Suprapubic skin (tissue), 4 donors: Measurements from ENCODE around the gene CASP10. TPM values are rescaled to one million over a fixed set of nuclear protein-coding genes. Genes with fewer than 3 reads are reported as not detected.
"Not testable (repeated sequence)": the region's sequence is repeated elsewhere in the genome, so short reads cannot be mapped to it uniquely, and the experiment has no call there.

ENCODE experiments used
- DNase-seq, 2 donors: peaks; one replicate each; pipeline ENCODE4 v3.0.0-alpha.2; 2019; ENCODE audit warnings: low spot score in 2 of 2
- H3K27ac ChIP-seq: fragments of 200-600 bp; sonication (generic); one replicate; pipeline ENCODE4 v1.5.1; 2019
- H3K27me3 ChIP-seq: fragments of 200-600 bp; sonication (generic); one replicate; pipeline ENCODE4 v1.5.1; 2019
- H3K36me3 ChIP-seq: fragments of 200-600 bp; sonication (generic); one replicate; pipeline ENCODE4 v1.5.1; 2019
- H3K4me1 ChIP-seq: fragments of 200-600 bp; sonication (generic); one replicate; pipeline ENCODE4 v1.5.1; 2019
- H3K4me3 ChIP-seq: fragments of 200-600 bp; sonication (generic); one replicate; pipeline ENCODE4 v1.5.1; 2019; ENCODE audit warnings: mild to moderate bottlenecking
- H3K9me3 ChIP-seq: fragments of 200-600 bp; sonication (generic); one replicate; pipeline ENCODE4 v1.5.1; 2019
- CTCF ChIP-seq, 2 donors: fragments of 200-600 bp in 1 of 2; fragments of 450-650 bp in 1 of 2; sonication (generic) in 1 of 2; IDR thresholded peaks; one replicate each; pipeline ENCODE4 v1.5.1; 2016 to 2019; ENCODE audit warnings: antibody characterized with exemption in 2 of 2, mild to moderate bottlenecking in 1 of 2, moderate library complexity in 1 of 2
- EP300 ChIP-seq: sonication (generic); formaldehyde crosslinking; IDR thresholded peaks from one replicate; pipeline ENCODE4 v1.6.1; 2017; ENCODE audit warnings: antibody characterized with exemption
- POLR2A ChIP-seq, 2 donors: fragments of 450-650 bp; IDR thresholded peaks; one replicate each; pipeline ENCODE4 v1.6.1; 2017; ENCODE audit warnings: antibody characterized with exemption in 2 of 2, mild to moderate bottlenecking in 2 of 2, moderate library complexity in 2 of 2
- POLR2AphosphoS5 ChIP-seq, 3 donors: sonication (generic); formaldehyde crosslinking; IDR thresholded peaks; one replicate each; pipeline ENCODE4 v1.6.1; 2017; ENCODE audit warnings: antibody characterized with exemption in 3 of 3
- WGBS: methylation state at CpG from one replicate; pipeline ENCODE4 v1.1.5; 2018; 5-methylcytosine and 5-hydroxymethylcytosine counted together
- total RNA-seq, 4 donors: library from RNA; depleted of rRNA; stranded (reverse); fragments of >200 nt; gene quantifications; one replicate each; pipeline ENCODE4 v1.1.0, GENCODE V29; 2016

CASP10 gene
- total RNA-seq, 4 donors from 2014 or later, result 3.7 to 19.0 (median 7.4) TPM

- Histone ChIP-seq H3K27me3 (no peaks in the 10 kb centered on the region), H3K36me3 (no peaks in the 10 kb centered on the region), H3K9me3 (no peaks in the 10 kb centered on the region), H3K4me3 (peak overlapping the region; percentile 39), H3K4me1 (peaks cover 54% of the 10 kb centered on the region), H3K27ac (no peak overlapping the region)
- DNase-seq, result no peak
- 62% methylated on average over 3 of the region's 3 CpGs for WGBS
- TF ChIP-seq CTCF (IDR thresholded peaks at IDR 0.05), result no peak
- TF ChIP-seq EP300, result no peak
- TF ChIP-seq POLR2A (IDR thresholded peaks at IDR 0.05), result no peak
- no peak for TF ChIP-seq POLR2AphosphoS5 (IDR thresholded peaks at IDR 0.05)
These were observed 51.8 kb downstream of the CASP10 start for GRCh38 chr2:201234663-201235135.

- Histone ChIP-seq H3K27ac (no peak overlapping the region), H3K36me3 (no peaks in the 10 kb centered on the region), H3K4me3 (peak overlapping the region; percentile 10), H3K4me1 (peaks cover 59% of the 10 kb centered on the region), H3K9me3 (no peaks in the 10 kb centered on the region), H3K27me3 (no peaks in the 10 kb centered on the region)
- DNase-seq, result peak in 1 of 2 donors; percentile 76
- WGBS, result 30% methylated on average over 14 of the region's 14 CpGs
- TF ChIP-seq CTCF (IDR thresholded peaks at IDR 0.05) (peak; percentile 45 to 48), POLR2A (IDR thresholded peaks at IDR 0.05) (no peak)
These were observed 53.2 kb downstream of the CASP10 start for GRCh38 chr2:201235860-201236811.

- Histone ChIP-seq H3K4me3 (no peak overlapping the region), H3K36me3 (no peaks in the 10 kb centered on the region), H3K27ac (no peak overlapping the region), H3K4me1 (peaks cover 48% of the 10 kb centered on the region), H3K27me3 (no peaks in the 10 kb centered on the region), H3K9me3 (no peaks in the 10 kb centered on the region)
- no peak for DNase-seq
- no peak for TF ChIP-seq CTCF (IDR thresholded peaks at IDR 0.05)
- no peak for TF ChIP-seq POLR2AphosphoS5 (IDR thresholded peaks at IDR 0.05)
- no peak for TF ChIP-seq EP300
- TF ChIP-seq POLR2A (IDR thresholded peaks at IDR 0.05), result no peak
- WGBS, result 58% methylated on average over 7 of the region's 7 CpGs
These were observed 54.7 kb downstream of the CASP10 start for GRCh38 chr2:201237486-201238123.

- TF ChIP-seq POLR2AphosphoS5 (IDR thresholded peaks at IDR 0.05), result peak in 1 of 3 donors; percentile 29
These were observed 56.4 kb downstream of the CASP10 start for GRCh38 chr2:201239167-201239935.

GRCh38 chr2:201242571-201243277 lies 59.8 kb downstream of the CASP10 start:
- Histone ChIP-seq H3K27ac (no peak overlapping the region), H3K36me3 (no peaks in the 10 kb centered on the region), H3K27me3 (no peaks in the 10 kb centered on the region), H3K4me1 (peaks cover 12% of the 10 kb centered on the region), H3K4me3 (no peak overlapping the region), H3K9me3 (no peaks in the 10 kb centered on the region)
- no peak for DNase-seq
- TF ChIP-seq POLR2AphosphoS5 (IDR thresholded peaks at IDR 0.05) (no peak), POLR2A (IDR thresholded peaks at IDR 0.05) (no peak), CTCF (IDR thresholded peaks at IDR 0.05) (no peak), EP300 (no peak)

More at GRCh38 chr2:201239167-201239935, 56.4 kb downstream of the CASP10 start:
- H3K27me3 ChIP-seq, H3K4me3 ChIP-seq, H3K36me3 ChIP-seq, H3K9me3 ChIP-seq: not testable (repeated sequence)
- H3K27ac ChIP-seq, result peak overlapping the region; percentile 69
- 74% methylated on average over 21 of the region's 21 CpGs for WGBS
- H3K4me1 ChIP-seq, result peaks cover 37% of the 10 kb centered on the region
- peak; percentile 91 for DNase-seq
